Retinal pigment epithelial cell (primary cell): ENCODE data around the gene HMSD.

Source experiments
- DNase-seq: peaks from one replicate; pipeline ENCODE4 v3.0.0-alpha.2; 2010; ENCODE audit warnings: low read depth
- H3K4me3 ChIP-seq: 2 replicates; pipeline ENCODE4 v1.5.1; 2011; ENCODE audit warnings: mild to moderate bottlenecking, low read length, control low read depth, moderate library complexity
- TF ChIP-seq, protein P1 (sequence below): conservative IDR thresholded peaks from 2 replicates; pipeline ENCODE4 v1.5.1; 2011; ENCODE audit warnings: low read depth, low read length, control low read depth, inconsistent platforms

The HMSD gene

DNA sequence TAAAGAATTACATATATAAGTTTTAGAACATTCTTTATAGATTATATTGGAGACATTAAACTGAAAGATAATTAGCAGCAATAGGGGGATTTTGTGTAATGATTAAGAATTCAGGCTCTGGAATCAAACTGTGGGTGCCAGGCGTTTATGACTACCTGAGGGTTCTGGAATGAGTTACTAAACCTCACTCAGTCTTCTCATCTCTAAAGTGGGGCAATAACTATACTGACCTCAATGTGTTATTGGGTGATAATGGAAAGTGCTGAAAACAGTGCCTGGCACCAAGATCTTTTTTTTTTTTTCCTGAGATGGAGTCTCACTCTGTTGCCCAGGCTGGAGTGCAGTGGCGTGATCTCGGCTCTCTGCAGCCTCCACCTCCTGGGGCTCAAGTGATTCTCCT, 27.9 kb downstream of the HMSD start:
- H3K4me3 ChIP-seq = no peak overlapping the region
- TF ChIP-seq, protein P1, sequence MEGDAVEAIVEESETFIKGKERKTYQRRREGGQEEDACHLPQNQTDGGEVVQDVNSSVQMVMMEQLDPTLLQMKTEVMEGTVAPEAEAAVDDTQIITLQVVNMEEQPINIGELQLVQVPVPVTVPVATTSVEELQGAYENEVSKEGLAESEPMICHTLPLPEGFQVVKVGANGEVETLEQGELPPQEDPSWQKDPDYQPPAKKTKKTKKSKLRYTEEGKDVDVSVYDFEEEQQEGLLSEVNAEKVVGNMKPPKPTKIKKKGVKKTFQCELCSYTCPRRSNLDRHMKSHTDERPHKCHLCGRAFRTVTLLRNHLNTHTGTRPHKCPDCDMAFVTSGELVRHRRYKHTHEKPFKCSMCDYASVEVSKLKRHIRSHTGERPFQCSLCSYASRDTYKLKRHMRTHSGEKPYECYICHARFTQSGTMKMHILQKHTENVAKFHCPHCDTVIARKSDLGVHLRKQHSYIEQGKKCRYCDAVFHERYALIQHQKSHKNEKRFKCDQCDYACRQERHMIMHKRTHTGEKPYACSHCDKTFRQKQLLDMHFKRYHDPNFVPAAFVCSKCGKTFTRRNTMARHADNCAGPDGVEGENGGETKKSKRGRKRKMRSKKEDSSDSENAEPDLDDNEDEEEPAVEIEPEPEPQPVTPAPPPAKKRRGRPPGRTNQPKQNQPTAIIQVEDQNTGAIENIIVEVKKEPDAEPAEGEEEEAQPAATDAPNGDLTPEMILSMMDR = no peak
- DNase-seq = no peak

DNA sequence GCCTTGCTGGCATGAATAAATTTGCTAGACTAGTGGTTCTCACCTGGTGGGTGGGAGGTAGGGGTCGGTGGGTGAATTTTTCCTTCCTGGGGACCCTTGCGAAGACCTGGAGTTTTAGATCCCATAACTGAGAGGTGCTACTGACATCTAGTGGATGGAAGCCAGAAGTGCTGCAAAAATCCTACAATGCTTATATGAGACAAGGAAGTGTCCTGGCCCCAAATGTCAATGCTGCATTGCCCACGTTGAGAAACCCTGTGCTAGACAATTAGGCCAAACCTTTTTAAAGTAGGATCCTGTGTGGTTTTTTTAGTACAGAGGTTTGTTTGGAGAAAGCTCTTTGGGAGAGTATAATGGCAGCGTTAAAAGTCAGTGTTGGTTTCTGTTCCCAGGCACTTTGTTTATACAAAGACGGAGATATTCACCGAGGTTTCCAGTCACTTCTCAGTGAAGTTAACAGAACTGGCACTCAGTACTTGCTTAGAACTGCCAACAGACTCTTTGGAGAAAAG, 30.4 kb downstream of the HMSD start:
- no peak for DNase-seq
- TF ChIP-seq, protein P1 = peak; percentile 92
- peak overlapping the region; percentile 36 for H3K4me3 ChIP-seq

DNA sequence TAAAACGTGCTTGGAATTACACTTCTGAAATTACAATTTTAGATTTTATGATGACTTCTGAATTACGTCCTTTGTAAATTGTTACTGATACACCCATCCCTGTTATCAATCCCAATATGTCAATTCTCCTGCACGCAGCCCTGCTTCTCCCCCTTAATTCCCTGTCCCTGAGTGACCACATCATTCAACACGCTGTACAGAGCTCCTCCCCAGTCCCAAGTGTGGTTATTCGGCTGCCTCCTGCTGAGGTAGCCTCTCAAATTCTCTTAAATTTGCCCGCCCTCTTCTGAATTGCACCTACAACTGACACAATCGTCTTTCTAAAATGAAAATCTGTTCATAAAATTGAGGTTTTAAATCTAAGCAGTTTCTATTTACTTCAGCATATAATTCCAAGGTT, 30.9 kb downstream of the HMSD start:
- no peak overlapping the region for H3K4me3 ChIP-seq
- no peak for DNase-seq
- TF ChIP-seq, protein P1 = no peak

DNA sequence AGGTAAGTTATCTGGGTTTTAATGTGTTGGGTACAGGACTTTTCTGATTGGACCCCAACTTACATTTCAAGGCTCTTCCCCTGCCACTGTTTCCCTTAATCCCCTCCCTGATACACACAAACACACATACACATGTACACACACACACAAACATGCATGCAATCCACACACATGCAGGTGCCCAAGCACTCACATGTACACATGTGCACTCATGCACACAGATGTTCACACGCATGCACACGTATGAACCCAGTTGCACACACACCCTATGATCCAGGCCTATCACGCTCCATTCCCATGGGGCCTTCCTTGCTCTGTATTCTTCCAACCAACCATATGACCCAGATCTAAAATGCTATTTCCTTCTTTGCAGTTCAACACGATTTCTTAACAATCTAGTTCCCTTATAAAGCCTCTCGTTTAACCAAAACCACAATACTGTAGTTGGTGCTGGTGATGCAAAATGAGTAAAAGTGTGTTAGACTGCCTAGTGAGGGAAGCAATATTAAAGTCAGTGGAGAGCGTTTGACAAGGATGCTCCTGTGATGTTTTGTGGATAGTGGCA, 31.9 kb downstream of the HMSD start:
- no peak for DNase-seq
- H3K4me3 ChIP-seq = no peak overlapping the region
- TF ChIP-seq, protein P1 = no peak

DNA sequence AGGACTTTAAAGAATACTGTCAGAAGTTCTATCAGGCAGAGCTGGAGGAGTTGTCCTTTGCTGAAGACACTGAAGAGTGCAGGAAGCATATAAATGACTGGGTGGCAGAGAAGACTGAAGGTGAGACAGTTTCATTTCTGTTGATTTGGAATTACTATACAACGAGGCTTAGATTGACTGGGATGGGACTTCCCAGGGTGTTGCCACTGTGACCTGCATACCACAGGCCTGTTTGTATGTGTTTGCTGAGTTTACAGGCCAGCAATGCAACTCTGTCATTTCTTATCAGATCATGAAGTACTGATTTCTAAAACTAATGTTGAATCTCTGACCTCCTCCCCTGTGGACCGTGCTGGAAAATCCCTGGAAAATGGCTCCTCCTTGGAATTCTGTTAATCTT, 32.6 kb downstream of the HMSD start:
- H3K4me3 ChIP-seq = no peak overlapping the region
- DNase-seq = no peak
- TF ChIP-seq, protein P1 = no peak

DNA sequence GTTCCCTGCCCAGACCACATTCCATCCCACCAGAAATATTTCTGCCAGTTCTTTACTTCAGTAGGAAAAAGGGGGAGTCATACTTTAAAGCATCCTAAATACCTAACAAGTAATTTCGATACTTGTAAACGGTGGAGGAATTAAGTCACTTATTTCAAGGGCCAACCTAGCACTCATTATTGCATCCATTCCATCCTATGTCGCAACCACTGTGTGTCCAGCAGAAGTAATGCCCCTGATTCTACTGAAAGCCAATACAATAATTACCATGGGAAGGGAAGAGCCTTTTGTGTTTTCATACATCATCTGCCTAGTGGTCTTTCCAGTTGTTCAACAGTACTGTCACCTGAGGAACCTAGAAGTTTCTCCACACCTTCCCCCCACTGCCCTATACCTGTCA, 33.3 kb downstream of the HMSD start:
- H3K4me3 ChIP-seq = no peak overlapping the region
- TF ChIP-seq, protein P1 = no peak
- no peak for DNase-seq

DNA sequence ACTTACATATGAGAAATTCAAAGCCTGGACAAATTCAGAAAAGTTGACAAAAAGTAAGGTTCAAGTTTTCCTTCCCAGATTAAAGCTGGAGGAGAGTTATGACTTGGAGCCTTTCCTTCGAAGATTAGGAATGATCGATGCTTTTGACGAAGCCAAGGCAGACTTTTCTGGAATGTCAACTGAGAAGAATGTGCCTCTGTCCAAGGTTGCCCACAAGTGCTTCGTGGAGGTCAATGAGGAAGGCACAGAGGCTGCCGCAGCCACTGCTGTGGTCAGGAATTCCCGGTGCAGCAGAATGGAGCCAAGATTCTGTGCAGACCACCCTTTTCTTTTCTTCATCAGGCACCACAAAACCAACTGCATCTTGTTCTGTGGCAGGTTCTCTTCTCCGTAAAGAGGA, 37.8 kb downstream of the HMSD start:
- DNase-seq = no peak
- TF ChIP-seq, protein P1 = no peak
- H3K4me3 ChIP-seq = no peak overlapping the region
